K562 (cell line): Measurements from ENCODE around the gene FCAR. TPM values are rescaled to one million over a fixed set of nuclear protein-coding genes. Genes with fewer than 3 reads are reported as not detected.
A peak's percentile ranks its signal among the peaks of the same experiment; 100 is the strongest.

Experiments
- CCNT2 ChIP-seq: IDR thresholded peaks from 2 replicates; pipeline ENCODE4 v1.6.1; 2011; ENCODE audit warnings: borderline replicate concordance, low read depth, mild to moderate bottlenecking, moderate library complexity, mixed read lengths, low read length; ENCODE audit not compliant: insufficient read length; ENCODE audit errors: extremely low read depth
- CHD1 ChIP-seq: fragments of 200-600 bp; sonication (generic); IDR thresholded peaks from one replicate; pipeline ENCODE4 v1.6.1; 2012; ENCODE audit warnings: mild to moderate bottlenecking, moderate library complexity, low read length, inconsistent platforms
- CSDE1 ChIP-seq, 2 experiments: fragments of 450-650 bp; IDR thresholded peaks; 2 replicates each; pipeline ENCODE4 v1.6.1; 2016; ENCODE audit warnings: mild to moderate bottlenecking in 1 of 2
- GATAD2B ChIP-seq: fragments of 450-650 bp; IDR thresholded peaks from 2 replicates; pipeline ENCODE4 v1.6.1; 2017; ENCODE audit warnings: mild to moderate bottlenecking, borderline replicate concordance
- HES1 ChIP-seq: fragments of 450-650 bp; IDR thresholded peaks from 2 replicates; pipeline ENCODE4 v1.6.1; 2016; ENCODE audit warnings: low read depth, mild to moderate bottlenecking, moderate library complexity
- HMGN3 ChIP-seq: IDR thresholded peaks from 2 replicates; pipeline ENCODE4 v1.6.1; 2011; ENCODE audit warnings: borderline replicate concordance, low read depth, mild to moderate bottlenecking, mixed read lengths, low read length; ENCODE audit not compliant: insufficient read length; ENCODE audit errors: extremely low read depth
- HOXB6 ChIP-seq: fragments of 250-450 bp; sonication (Bioruptor Pico); IDR thresholded peaks from 2 replicates; pipeline ENCODE4 v1.5.1; 2022; ENCODE audit warnings: mild to moderate bottlenecking, borderline replicate concordance
- ILF3 ChIP-seq: fragments of 450-650 bp; IDR thresholded peaks from 2 replicates; pipeline ENCODE4 v1.6.1; 2018; ENCODE audit warnings: antibody characterized with exemption, mild to moderate bottlenecking, moderate library complexity, borderline replicate concordance
- MITF ChIP-seq: IDR thresholded peaks from 2 replicates; pipeline ENCODE4 v1.6.1; 2014; ENCODE audit warnings: antibody characterized with exemption
- MLLT1 ChIP-seq, 2 experiments: fragments of 450-650 bp; IDR thresholded peaks; 2 replicates each; pipeline ENCODE4 v1.6.1; 2016
- MYC ChIP-seq, 2 experiments: fragments of 250-450 bp in 1 of 2; sonication (Bioruptor Pico) in 1 of 2; IDR thresholded peaks; 2 replicates each; pipeline versions ENCODE4 v1.5.1 to v1.6.1; 2012 to 2021; ENCODE audit warnings: low read depth in 2 of 2, borderline replicate concordance in 1 of 2, improper control_type of control experiment in 1 of 2, low read length in 1 of 2, mild to moderate bottlenecking in 1 of 2, moderate library complexity in 1 of 2
- NCOA2 ChIP-seq, 2 experiments: fragments of 450-650 bp; IDR thresholded peaks; 2 replicates each; pipeline ENCODE4 v1.6.1; 2018; ENCODE audit warnings: mild to moderate bottlenecking in 2 of 2, moderate library complexity in 1 of 2; ENCODE audit not compliant: partially characterized antibody in 2 of 2
- NCOA6 ChIP-seq: fragments of 450-650 bp; IDR thresholded peaks from 2 replicates; pipeline ENCODE4 v1.6.1; 2017; ENCODE audit warnings: mild to moderate bottlenecking
- NRF1 ChIP-seq, 2 experiments: fragments of 450-650 bp; IDR thresholded peaks in 1 of 2; conservative IDR thresholded peaks in 1 of 2; 2 replicates each; pipeline ENCODE4 v1.6.1; 2014; ENCODE audit warnings: mild to moderate bottlenecking in 2 of 2
- TAF9B ChIP-seq: fragments of 450-650 bp; IDR thresholded peaks from 2 replicates; pipeline ENCODE4 v1.6.1; 2018; ENCODE audit warnings: mild to moderate bottlenecking; ENCODE audit not compliant: partially characterized antibody
- TCF7L2 ChIP-seq: fragments of 150-350 bp; IDR thresholded peaks from 2 replicates; pipeline ENCODE4 v1.6.1; 2016; ENCODE audit warnings: low read depth, mild to moderate bottlenecking, low read length, moderate library complexity
- ZNF121 ChIP-seq: sonication (generic); formaldehyde crosslinking; conservative IDR thresholded peaks from 2 replicates; pipeline ENCODE4 v1.8.0; 2022; ENCODE audit warnings: missing genetic modification reagents
- ZNF146 ChIP-seq: IDR thresholded peaks from one replicate; pipeline ENCODE4 v1.6.1; 2018; ENCODE audit warnings: missing compliant biosample characterization; ENCODE audit not compliant: unreplicated experiment
- ZSCAN29 ChIP-seq: fragments of 450-650 bp; IDR thresholded peaks from 2 replicates; pipeline ENCODE4 v1.6.1; 2017
- polyA plus RNA-seq, 8 experiments: library from polyadenylated mRNA; depleted of rRNA in 4 of 8; stranded (reverse) in 5 of 8; unstranded in 3 of 8; fragments of >200 nt; fragmentation: Nextera tagmentation in 2 of 8; fragmentation: Illumina TruSeq in 1 of 8; extraction: Ambion mirVana in 2 of 8; extraction: Trizol in 1 of 8; gene quantifications; 2 replicates each; pipeline versions ENCODE4 v1.2.1 to v1.2.3, GENCODE V29; 2011 to 2014; ENCODE audit warnings: inconsistent platforms in 1 of 8, missing spikeins in 1 of 8
- total RNA-seq, 7 experiments: library from RNA; depleted of rRNA in 6 of 7; stranded (reverse); fragments of >200 nt in 6 of 7; fragmentation: Illumina TruSeq in 2 of 7; extraction: Trizol in 2 of 7; gene quantifications; 2 replicates each; pipeline versions ENCODE4 v1.2.1 to v1.2.3, GENCODE V29; 2011 to 2021; ENCODE audit warnings: low replicate concordance in 1 of 7
- TF ChIP-seq, protein P1 (sequence below): fragments of 450-650 bp; IDR thresholded peaks from one replicate; pipeline ENCODE4 v1.6.1; 2018; ENCODE audit warnings: mild to moderate bottlenecking, moderate library complexity; ENCODE audit not compliant: partially characterized antibody
- TF ChIP-seq, protein P2 (sequence below): fragments of 250-450 bp; sonication (Bioruptor Pico); IDR thresholded peaks from 2 replicates; pipeline ENCODE4 v1.4.0; 2020; ENCODE audit warnings: mild to moderate bottlenecking

The FCAR gene
- total and polyA plus RNA-seq, 9 of the 15 experiments (the other 6 are each of a cell fraction or from before 2014, with no cell fraction given), result not detected

DNA sequence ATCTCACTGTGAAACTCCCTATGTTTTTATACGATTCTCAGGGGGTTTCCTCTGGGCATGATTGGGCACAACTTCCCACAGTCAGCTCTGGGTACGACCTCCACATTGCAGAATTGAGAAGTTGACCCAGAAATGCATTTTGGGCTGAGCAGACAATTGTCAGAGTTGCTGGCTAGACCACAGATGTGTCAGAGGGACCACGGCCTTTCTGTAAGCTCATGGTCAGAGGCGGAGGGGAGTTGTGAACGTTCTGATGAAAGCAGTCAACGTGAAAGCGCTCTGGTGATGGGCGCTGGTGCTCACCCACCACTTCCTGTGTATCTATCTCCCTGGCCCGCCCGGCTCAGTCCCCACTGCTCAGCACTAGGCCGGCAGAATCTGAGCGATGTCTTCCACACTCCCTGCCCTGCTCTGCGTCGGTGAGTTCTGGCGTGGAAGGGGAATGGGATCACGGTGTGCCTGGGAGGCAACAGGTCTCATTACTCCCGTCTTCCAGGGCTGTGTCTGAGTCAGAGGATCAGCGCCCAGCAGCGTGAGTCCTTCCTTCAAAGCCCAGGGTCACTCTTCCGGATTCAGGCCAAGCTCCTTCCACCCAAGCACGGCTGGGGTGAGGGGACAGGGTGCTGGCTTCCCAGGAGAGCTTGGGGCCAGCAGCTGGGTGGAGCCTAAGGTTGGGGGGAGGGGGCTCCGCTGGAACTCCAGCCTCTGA is 31.9 kb downstream of the FCAR start, which contains the start of gene NCR1 (continued):
- TF ChIP-seq ILF3, result no peak
- no peak for TF ChIP-seq TCF7L2
- TF ChIP-seq CSDE1 (IDR thresholded peaks at IDR 0.05), result no peak
- peak in 1 of 2 experiments; percentile 63; a peak in 2 of 4 replicates for TF ChIP-seq MLLT1 (IDR thresholded peaks at IDR 0.05)
- TF ChIP-seq, protein P1, sequence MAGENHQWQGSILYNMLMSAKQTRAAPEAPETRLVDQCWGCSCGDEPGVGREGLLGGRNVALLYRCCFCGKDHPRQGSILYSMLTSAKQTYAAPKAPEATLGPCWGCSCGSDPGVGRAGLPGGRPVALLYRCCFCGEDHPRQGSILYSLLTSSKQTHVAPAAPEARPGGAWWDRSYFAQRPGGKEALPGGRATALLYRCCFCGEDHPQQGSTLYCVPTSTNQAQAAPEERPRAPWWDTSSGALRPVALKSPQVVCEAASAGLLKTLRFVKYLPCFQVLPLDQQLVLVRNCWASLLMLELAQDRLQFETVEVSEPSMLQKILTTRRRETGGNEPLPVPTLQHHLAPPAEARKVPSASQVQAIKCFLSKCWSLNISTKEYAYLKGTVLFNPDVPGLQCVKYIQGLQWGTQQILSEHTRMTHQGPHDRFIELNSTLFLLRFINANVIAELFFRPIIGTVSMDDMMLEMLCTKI, result no peak
- TF ChIP-seq NRF1 (conservative IDR thresholded peaks at IDR 0.05 in 1 of 2, IDR thresholded peaks at IDR 0.05 in 1 of 2), result no peak
- no peak for TF ChIP-seq ZSCAN29
- TF ChIP-seq GATAD2B, result no peak
- TF ChIP-seq MITF, result no peak
- no peak for TF ChIP-seq MYC (IDR thresholded peaks at IDR 0.05; ENCODE audit: low read depth, low read length)
- TF ChIP-seq MYC (CRISPR knock-in tag; IDR thresholded peaks at IDR 0.05; ENCODE audit: borderline replicate concordance, low read depth), result no peak
- no peak for TF ChIP-seq ZNF146 (CRISPR knock-in tag)
- peak; percentile 38 for TF ChIP-seq TAF9B
- TF ChIP-seq NCOA6, result no peak
- no peak for TF ChIP-seq HMGN3
- no peak for TF ChIP-seq CCNT2
- TF ChIP-seq HOXB6 (CRISPR knock-in tag), result no peak
- TF ChIP-seq ZNF121, result no peak
- no peak for TF ChIP-seq NCOA2 (IDR thresholded peaks at IDR 0.05; ENCODE audit: partially characterized antibody in 2 of 2)
- no peak for TF ChIP-seq HES1
- TF ChIP-seq CHD1, result no peak
- TF ChIP-seq, protein P2, sequence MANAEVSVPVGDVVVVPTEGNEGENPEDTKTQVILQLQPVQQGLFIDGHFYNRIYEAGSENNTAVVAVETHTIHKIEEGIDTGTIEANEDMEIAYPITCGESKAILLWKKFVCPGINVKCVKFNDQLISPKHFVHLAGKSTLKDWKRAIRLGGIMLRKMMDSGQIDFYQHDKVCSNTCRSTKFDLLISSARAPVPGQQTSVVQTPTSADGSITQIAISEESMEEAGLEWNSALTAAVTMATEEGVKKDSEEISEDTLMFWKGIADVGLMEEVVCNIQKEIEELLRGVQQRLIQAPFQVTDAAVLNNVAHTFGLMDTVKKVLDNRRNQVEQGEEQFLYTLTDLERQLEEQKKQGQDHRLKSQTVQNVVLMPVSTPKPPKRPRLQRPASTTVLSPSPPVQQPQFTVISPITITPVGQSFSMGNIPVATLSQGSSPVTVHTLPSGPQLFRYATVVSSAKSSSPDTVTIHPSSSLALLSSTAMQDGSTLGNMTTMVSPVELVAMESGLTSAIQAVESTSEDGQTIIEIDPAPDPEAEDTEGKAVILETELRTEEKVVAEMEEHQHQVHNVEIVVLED, result 0 out of 2 replicates have a peak, but pooled peaks have one; percentile 14
